ENCODE results near the gene QPRT. TPM values are rescaled to one million over a fixed set of nuclear protein-coding genes. Genes with fewer than 3 reads are reported as not detected.
A peak's percentile ranks its signal among the peaks of the same experiment; 100 is the strongest.
"Not testable (repeated sequence)": the region's sequence is repeated elsewhere in the genome, so short reads cannot be mapped to it uniquely, and the experiment has no call there.

Gene QPRT
- total and polyA plus RNA-seq, 12 donors = 3.8 to 34.1 (median 24.6) TPM

DNA sequence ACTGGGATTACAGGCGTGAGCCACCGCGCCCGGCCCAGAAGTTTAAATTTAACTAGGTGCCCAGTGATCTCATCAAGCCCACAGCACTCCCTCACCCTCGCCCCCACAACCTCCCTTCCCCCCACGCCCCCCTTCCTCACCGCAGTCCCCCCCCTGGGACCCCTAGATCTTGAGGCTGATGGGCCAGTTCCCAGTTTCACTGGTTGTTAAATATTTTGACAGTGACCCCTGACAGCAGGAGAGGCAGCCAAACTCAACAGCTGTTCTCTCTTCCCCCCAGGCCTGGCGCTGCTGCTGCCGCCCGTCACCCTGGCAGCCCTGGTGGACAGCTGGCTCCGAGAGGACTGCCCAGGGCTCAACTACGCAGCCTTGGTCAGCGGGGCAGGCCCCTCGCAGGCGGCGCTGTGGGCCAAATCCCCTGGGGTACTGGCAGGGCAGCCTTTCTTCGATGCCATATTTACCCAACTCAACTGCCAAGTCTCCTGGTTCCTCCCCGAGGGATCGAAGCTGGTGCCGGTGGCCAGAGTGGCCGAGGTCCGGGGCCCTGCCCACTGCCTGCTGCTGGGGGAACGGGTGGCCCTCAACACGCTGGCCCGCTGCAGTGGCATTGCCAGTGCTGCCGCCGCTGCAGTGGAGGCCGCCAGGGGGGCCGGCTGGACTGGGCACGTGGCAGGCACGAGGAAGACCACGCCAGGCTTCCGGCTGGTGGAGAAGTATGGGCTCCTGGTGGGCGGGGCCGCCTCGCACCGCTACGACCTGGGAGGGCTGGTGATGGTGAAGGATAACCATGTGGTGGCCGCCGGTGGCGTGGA is 15.6 kb downstream of the QPRT start:
- Histone ChIP-seq H3K9me3 (no peaks in the 10 kb centered on the region), H3K27ac (no peak overlapping the region), H3K4me1 (no peaks in the 10 kb centered on the region), H3K36me3 (peaks cover 0 to 4% (median 0%) of the 10 kb centered on the region in 9 donors), H3K27me3 (no peaks in the 10 kb centered on the region), H3K4me3 (no peak overlapping the region)
- TF ChIP-seq, protein P1, sequence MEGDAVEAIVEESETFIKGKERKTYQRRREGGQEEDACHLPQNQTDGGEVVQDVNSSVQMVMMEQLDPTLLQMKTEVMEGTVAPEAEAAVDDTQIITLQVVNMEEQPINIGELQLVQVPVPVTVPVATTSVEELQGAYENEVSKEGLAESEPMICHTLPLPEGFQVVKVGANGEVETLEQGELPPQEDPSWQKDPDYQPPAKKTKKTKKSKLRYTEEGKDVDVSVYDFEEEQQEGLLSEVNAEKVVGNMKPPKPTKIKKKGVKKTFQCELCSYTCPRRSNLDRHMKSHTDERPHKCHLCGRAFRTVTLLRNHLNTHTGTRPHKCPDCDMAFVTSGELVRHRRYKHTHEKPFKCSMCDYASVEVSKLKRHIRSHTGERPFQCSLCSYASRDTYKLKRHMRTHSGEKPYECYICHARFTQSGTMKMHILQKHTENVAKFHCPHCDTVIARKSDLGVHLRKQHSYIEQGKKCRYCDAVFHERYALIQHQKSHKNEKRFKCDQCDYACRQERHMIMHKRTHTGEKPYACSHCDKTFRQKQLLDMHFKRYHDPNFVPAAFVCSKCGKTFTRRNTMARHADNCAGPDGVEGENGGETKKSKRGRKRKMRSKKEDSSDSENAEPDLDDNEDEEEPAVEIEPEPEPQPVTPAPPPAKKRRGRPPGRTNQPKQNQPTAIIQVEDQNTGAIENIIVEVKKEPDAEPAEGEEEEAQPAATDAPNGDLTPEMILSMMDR (IDR thresholded peaks at IDR 0.05) = no peak
- DNase-seq (no peak), ATAC-seq (peak in 2 of 8 donors; percentile 20 to 38)
- intact Hi-C loops (cut with DNase I) = loop anchor here in 7 of 10 donors (5.0 to 10.0 kb wide), 6 partner anchors 33 to 333 kb away; partner anchors contain the start of genes C16orf92 (in 5 of the 7) and DOC2A (in 1 of the 7)
- 88 to 89% methylated on average over 40 to 41 of the region's 41 CpGs for WGBS, 2 donors

DNA sequence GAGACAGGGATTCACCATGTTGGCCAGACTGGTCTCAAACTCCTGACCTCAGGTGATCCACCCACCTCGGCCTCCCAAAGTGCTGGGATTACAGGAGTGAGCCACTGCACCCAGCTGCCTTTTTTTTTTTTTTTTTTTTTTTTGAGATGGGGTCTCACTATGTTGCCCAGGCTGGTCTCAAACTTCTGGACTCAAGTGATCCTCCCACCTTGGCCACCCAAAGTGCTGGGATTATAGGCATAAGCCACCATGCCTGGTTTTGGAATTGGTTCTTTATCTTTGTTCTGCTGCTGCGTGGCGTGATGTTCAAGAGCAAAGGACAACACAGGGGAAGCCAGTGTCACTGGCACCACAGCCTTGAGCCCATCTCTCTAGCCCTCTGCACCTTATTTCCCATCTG is 16.7 kb downstream of the QPRT start:
- not testable (repeated sequence) for H3K27me3 ChIP-seq, H3K4me1 ChIP-seq, H3K27ac ChIP-seq, DNase-seq, H3K9me3 ChIP-seq, H3K36me3 ChIP-seq, ATAC-seq, H3K4me3 ChIP-seq
- intact Hi-C loops (cut with DNase I) = loop anchor here in 7 of 10 donors (5.0 to 10.0 kb wide), 5 partner anchors 149 to 332 kb away; partner anchors contain the start of genes C16orf92 (in 5 of the 7) and DOC2A (in 1 of the 7)
- WGBS, 2 donors = 92 to 97% methylated on average over 3 of the region's 3 CpGs

DNA sequence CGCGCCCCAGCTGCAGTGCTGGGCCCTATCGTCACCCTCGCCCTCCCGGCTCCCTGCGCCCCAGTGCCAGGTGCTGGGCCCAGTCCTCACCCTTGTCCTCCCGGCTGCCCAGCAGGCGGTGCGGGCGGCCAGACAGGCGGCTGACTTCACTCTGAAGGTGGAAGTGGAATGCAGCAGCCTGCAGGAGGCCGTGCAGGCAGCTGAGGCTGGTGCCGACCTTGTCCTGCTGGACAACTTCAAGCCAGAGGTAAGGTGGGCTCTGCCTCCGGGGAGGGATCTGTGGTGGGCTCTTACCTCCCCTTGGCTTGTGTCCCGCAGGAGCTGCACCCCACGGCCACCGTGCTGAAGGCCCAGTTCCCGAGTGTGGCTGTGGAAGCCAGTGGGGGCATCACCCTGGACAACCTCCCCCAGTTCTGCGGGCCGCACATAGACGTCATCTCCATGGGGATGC is 17.9 kb downstream of the QPRT start:
- Histone ChIP-seq H3K27ac (no peak overlapping the region), H3K4me1 (peaks cover 0 to 11% (median 0%) of the 10 kb centered on the region in 9 donors), H3K27me3 (no peaks in the 10 kb centered on the region), H3K36me3 (peaks cover 0 to 4% (median 0%) of the 10 kb centered on the region in 9 donors), H3K9me3 (no peaks in the 10 kb centered on the region), H3K4me3 (no peak overlapping the region)
- WGBS, 2 donors = 93 to 94% methylated on average over 17 to 21 of the region's 21 CpGs
- ATAC-seq (no peak), DNase-seq (no peak)
- intact Hi-C loops (cut with DNase I) = loop anchor here in 7 of 10 donors (5.0 to 10.0 kb wide), 5 partner anchors 148 to 330 kb away; partner anchors contain the start of genes C16orf92 (in 5 of the 7) and DOC2A (in 1 of the 7)
- TF ChIP-seq, protein P1 (IDR thresholded peaks at IDR 0.05) = no peak

DNA sequence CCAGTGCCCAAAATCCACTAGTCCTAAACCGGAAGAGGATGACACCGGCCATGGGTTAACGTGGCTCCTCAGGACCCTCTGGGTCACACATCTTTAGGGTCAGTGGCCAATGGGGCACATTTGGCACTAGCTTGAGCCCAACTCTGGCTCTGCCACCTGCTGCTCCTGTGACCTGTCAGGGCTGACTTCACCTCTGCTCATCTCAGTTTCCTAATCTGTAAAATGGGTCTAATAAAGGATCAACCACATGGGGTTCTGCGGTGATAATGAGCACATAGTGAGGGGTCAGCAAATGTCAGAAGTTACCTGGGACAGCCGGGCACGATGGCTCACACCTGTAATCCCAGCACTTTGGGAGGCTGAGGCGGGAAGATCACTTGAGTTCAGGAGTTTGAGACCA is 18.4 kb downstream of the QPRT start:
- WGBS, 2 donors = 94 to 96% methylated on average over 7 of the region's 7 CpGs
- DNase-seq (no peak), ATAC-seq (no peak)
- Histone ChIP-seq H3K36me3 (peaks cover 0 to 4% (median 0%) of the 10 kb centered on the region in 9 donors), H3K4me1 (peaks cover 0 to 14% (median 0%) of the 10 kb centered on the region in 9 donors), H3K27me3 (no peaks in the 10 kb centered on the region), H3K9me3 (no peaks in the 10 kb centered on the region), H3K4me3 (no peak overlapping the region), H3K27ac (no peak overlapping the region)
- intact Hi-C loops (cut with DNase I) = loop anchor here in 7 of 10 donors (5.0 to 10.0 kb wide), 5 partner anchors 147 to 330 kb away; partner anchors contain the start of genes C16orf92 (in 5 of the 7) and DOC2A (in 1 of the 7)
- TF ChIP-seq, protein P1 (IDR thresholded peaks at IDR 0.05) = no peak

Measured in heart right ventricle (tissue), 16 donors.